HCT116 (cell line): ENCODE data around the gene MAGIX. TPM values are rescaled to one million over a fixed set of nuclear protein-coding genes. Genes with fewer than 3 reads are reported as not detected.

Experiments
- ATAC-seq: fragments of 200-7000 bp; cut with Tn5 transposase; 2 replicates; pipeline ENCODE4 v1.9.1; 2020; ENCODE audit warnings: mild to moderate bottlenecking, moderate library complexity
- BruUV-seq: library from RNA; stranded (reverse); fragments of 400-500 nt; replicated peaks from 2 replicates; lab custom pipeline; 2021; lab: Mats Ljungman, UMichigan
- CTCF ChIA-PET: fragments of 300-600 bp; sonication (Branson Sonifier 250); formaldehyde crosslinking; loops from one replicate; lab custom pipeline; 2021; ENCODE audit warnings: antibody characterized with exemption; lab: Charles Lee
- POLR2A ChIA-PET: fragments of 300-600, 350-600 bp; sonication (Branson Sonifier 250); formaldehyde crosslinking; loops from one replicate; lab custom pipeline; 2021; ENCODE audit warnings: antibody characterized with exemption; lab: Charles Lee
- RAD21 ChIA-PET, 2 experiments: fragments of 300-600 bp; sonication (Branson Sonifier 250); formaldehyde crosslinking; loops; one replicate each; lab custom pipeline; 2023; ENCODE audit warnings: low total read pairs in 2 of 2; ENCODE audit not compliant: uncharacterized antibody in 2 of 2, unreplicated experiment in 2 of 2, low non-redundant PET in 1 of 2; lab: Charles Lee
- DNase-seq: peaks from one replicate; pipeline ENCODE4 v3.0.0-alpha.2; 2010; ENCODE audit warnings: low read depth, low spot score
- H2AFZ ChIP-seq: fragments of 200-600 bp; shearing (Covaris generic), sonication (generic); 2 replicates; pipeline ENCODE4 v1.6.1; 2017; ENCODE audit warnings: low read depth, mixed run types, mixed read lengths, antibody characterized with exemption, low read length; ENCODE audit not compliant: poor library complexity, severe bottlenecking
- H3K27ac ChIP-seq: 2 replicates; pipeline ENCODE4 v1.5.1; 2012; ENCODE audit warnings: low read depth, low read length
- H3K27me3 ChIP-seq: fragments of 200-600 bp; sonication (generic); 2 replicates; pipeline ENCODE4 v1.6.1; 2016; ENCODE audit warnings: mixed run types, low read length, mixed read lengths; ENCODE audit not compliant: insufficient read depth
- H3K36me3 ChIP-seq, 2 experiments: fragments of 200-500 bp in 1 of 2; fragments of 200-600 bp in 1 of 2; sonication (Bioruptor generic) in 1 of 2; sonication (generic) in 1 of 2; 2 replicates each; pipeline versions ENCODE4 v1.5.1 to v1.6.1; 2014 to 2016; ENCODE audit warnings: low read length in 2 of 2, inconsistent platforms in 1 of 2, mixed read lengths in 1 of 2, mixed run types in 1 of 2; ENCODE audit not compliant: insufficient read depth in 2 of 2, control insufficient read depth in 1 of 2
- H3K4me1 ChIP-seq, 2 experiments: fragments of 200-600 bp in 1 of 2; sonication (generic) in 1 of 2; 2 replicates each; pipeline versions ENCODE4 v1.5.1 to v1.6.1; 2012 to 2017; ENCODE audit warnings: low read length in 2 of 2, inconsistent platforms in 1 of 2, mild to moderate bottlenecking in 1 of 2, mixed read lengths in 1 of 2, mixed run types in 1 of 2, moderate library complexity in 1 of 2; ENCODE audit not compliant: insufficient read depth in 2 of 2, control insufficient read depth in 1 of 2
- H3K4me2 ChIP-seq: fragments of 200-600 bp; sonication (generic); 2 replicates; pipeline ENCODE4 v1.6.1; 2017; ENCODE audit warnings: mixed run types, low read length, mixed read lengths
- H3K4me3 ChIP-seq, 2 experiments: fragments of 200-600 bp in 1 of 2; sonication (generic) in 1 of 2; replicated peaks in 1 of 2; 2 replicates each; pipeline ENCODE4 v1.5.1; 2011 to 2016; ENCODE audit warnings: low read length in 2 of 2, control low read depth in 1 of 2, low read depth in 1 of 2, mild to moderate bottlenecking in 1 of 2, mixed read lengths in 1 of 2, mixed run types in 1 of 2
- H3K79me2 ChIP-seq: fragments of 200-600 bp; sonication (generic); 2 replicates; pipeline ENCODE4 v1.6.1; 2017; ENCODE audit warnings: mild to moderate bottlenecking, mixed run types, low read length, moderate library complexity, mixed read lengths; ENCODE audit not compliant: insufficient read depth
- H3K9ac ChIP-seq: fragments of 200-600 bp; sonication (generic); 2 replicates; pipeline ENCODE4 v1.6.1; 2016; ENCODE audit warnings: low read length, mixed read lengths
- H3K9me2 ChIP-seq: fragments of 200-600 bp; sonication (generic), shearing (Covaris generic); 2 replicates; pipeline ENCODE4 v1.6.1; 2017; ENCODE audit warnings: mixed run types, mild to moderate bottlenecking, moderate library complexity; ENCODE audit not compliant: insufficient read depth
- H3K9me3 ChIP-seq, 2 experiments: fragments of 200-500 bp in 1 of 2; fragments of 200-600 bp in 1 of 2; sonication (Bioruptor generic) in 1 of 2; sonication (generic) in 1 of 2; 2 replicates each; pipeline ENCODE4 v1.6.1; 2014 to 2017; ENCODE audit warnings: low read length in 2 of 2, mixed read lengths in 2 of 2, inconsistent platforms in 1 of 2, low read depth in 1 of 2, mild to moderate bottlenecking in 1 of 2, mixed run types in 1 of 2, moderate library complexity in 1 of 2; ENCODE audit not compliant: control insufficient read depth in 1 of 2, insufficient read depth in 1 of 2
- H4K20me1 ChIP-seq: fragments of 200-600 bp; sonication (generic), shearing (Covaris generic); 2 replicates; pipeline ENCODE4 v1.6.1; 2017; ENCODE audit warnings: mixed run types, mild to moderate bottlenecking, moderate library complexity; ENCODE audit not compliant: insufficient read depth
- EZH2 ChIP-seq: fragments of 200-600 bp; sonication (generic); IDR thresholded peaks from 2 replicates; pipeline ENCODE4 v1.6.1; 2017; ENCODE audit warnings: antibody characterized with exemption, mixed run types
- EZH2phosphoT487 ChIP-seq: fragments of 200-600 bp; IDR thresholded peaks from 2 replicates; pipeline ENCODE4 v1.6.1; 2018; ENCODE audit warnings: antibody characterized with exemption, borderline replicate concordance
- POLR2AphosphoS5 ChIP-seq: IDR thresholded peaks from 2 replicates; pipeline ENCODE4 v1.6.1; 2011; ENCODE audit warnings: mild to moderate bottlenecking, low read depth, low read length, moderate library complexity
- RAD21 ChIP-seq: IDR thresholded peaks from 2 replicates; pipeline ENCODE4 v1.6.1; 2012; ENCODE audit warnings: low read depth, mild to moderate bottlenecking
- SIN3A ChIP-seq: IDR thresholded peaks from 2 replicates; pipeline ENCODE4 v1.6.1; 2012; ENCODE audit warnings: low read depth
- SP1 ChIP-seq: IDR thresholded peaks from 2 replicates; pipeline ENCODE4 v1.6.1; 2012; ENCODE audit warnings: low read depth
- TCF7L2 ChIP-seq: IDR thresholded peaks from 2 replicates; pipeline ENCODE4 v1.7.0; 2011; ENCODE audit warnings: borderline replicate concordance, inconsistent platforms; ENCODE audit not compliant: insufficient read depth, insufficient read length; ENCODE audit errors: extremely low read depth
- ZFX ChIP-seq: fragments of 450-650 bp; IDR thresholded peaks from 2 replicates; pipeline ENCODE4 v1.6.1; 2017
- ZNF274 ChIP-seq: fragments of 200-500 bp; sonication (Bioruptor generic); IDR thresholded peaks from 2 replicates; pipeline ENCODE4 v1.6.1; 2014; ENCODE audit warnings: mild to moderate bottlenecking, low read depth, low read length, inconsistent platforms
- intact Hi-C: fragments of 100-400 bp; cut with micrococcal nuclease; formaldehyde crosslinking; loops from 2 replicates; pipeline ENCODE4 v1.10.0; 2022
- total RNA-seq: library from RNA; stranded (reverse); gene quantifications from one replicate; pipeline ENCODE4 v1.2.1, GENCODE V29; 2021; ENCODE audit not compliant: unreplicated experiment
- TF ChIP-seq, protein P1 (sequence below): IDR thresholded peaks from 2 replicates; pipeline ENCODE4 v1.6.1; 2012
- TF ChIP-seq, protein P2 (sequence below), 3 experiments: fragments of 200-600 bp in 1 of 3; sonication (generic) in 1 of 3; IDR thresholded peaks in 2 of 3; conservative IDR thresholded peaks in 1 of 3; 2 replicates each; pipeline ENCODE4 v1.5.1; 2012 to 2017; ENCODE audit warnings: low read depth in 2 of 3, low read length in 2 of 3, antibody characterized with exemption in 1 of 3, borderline replicate concordance in 1 of 3, control low read depth in 1 of 3, mild to moderate bottlenecking in 1 of 3, mixed read lengths in 1 of 3, mixed run types in 1 of 3, moderate library complexity in 1 of 3; ENCODE audit not compliant: insufficient read depth in 1 of 3

MAGIX gene
- total RNA-seq, 1 experiment from 2014 or later, result 2.6 TPM

DNA sequence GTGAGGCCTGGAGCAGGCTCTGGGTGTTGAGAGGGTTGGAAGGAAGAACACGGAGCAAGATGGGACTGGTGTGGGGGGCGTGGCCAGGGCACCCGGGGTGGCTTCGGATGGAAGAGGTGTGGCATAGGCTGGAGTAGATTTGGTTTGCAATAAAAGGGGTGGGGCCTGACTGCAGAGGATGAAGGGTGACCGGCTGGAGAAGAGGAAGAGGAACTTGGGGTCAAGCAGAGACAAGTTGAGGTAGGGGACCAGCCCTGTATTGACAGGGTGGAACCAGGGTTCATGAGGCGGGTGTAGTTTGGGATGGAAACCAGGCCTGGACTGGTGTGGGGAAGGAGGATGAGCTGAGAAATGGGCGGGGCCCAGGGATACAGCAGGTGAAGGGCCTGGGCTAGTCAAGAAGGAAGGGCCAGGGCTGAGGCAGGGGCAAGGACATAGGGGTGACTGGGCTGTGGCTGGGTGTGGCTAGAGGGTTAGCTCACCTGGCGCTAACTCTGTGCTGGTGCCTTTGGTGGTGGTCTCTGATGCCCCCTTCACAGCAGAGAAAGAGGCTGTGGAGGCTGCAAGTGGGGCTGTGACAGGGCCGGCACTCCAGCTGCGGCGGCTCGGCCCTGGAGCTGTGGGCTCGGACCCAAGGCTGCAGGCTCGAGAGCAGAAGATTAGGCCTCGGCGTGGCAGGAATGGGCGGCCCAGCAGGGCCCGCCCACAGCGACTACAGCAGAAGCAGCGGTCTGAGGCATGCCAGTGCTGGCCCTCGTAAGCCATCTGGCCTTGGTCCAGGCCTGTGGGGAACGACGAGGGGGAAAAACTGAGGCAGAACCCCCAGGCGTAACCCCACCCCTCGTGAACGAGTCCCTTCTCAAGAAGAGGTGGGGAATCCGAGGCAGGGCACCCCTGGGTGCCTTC lies 14.1 kb downstream of the MAGIX start:
- Histone ChIP-seq H3K27me3 (no peaks in the 10 kb centered on the region), H3K9me2 (no peaks in the 10 kb centered on the region), H2AFZ (no peak overlapping the region), H3K4me1 (peaks cover 9 to 38% of the 10 kb centered on the region in 2 experiments; a peak in 3 of 4 replicates), H3K9me3 (no peaks in the 10 kb centered on the region), H3K4me3 (no peak overlapping the region), H3K9ac (no peak overlapping the region), H3K4me2 (peak overlapping the region; percentile 9; the same call in 1 of the 2 replicates), H3K79me2 (peaks cover 34% of the 10 kb centered on the region), H4K20me1 (no peaks in the 10 kb centered on the region), H3K27ac (peak overlapping the region; percentile 35; the same call in 1 of the 2 replicates), H3K36me3 (peaks cover 4 to 9% of the 10 kb centered on the region in 2 experiments; a peak in 3 of 4 replicates)
- TF ChIP-seq EZH2 (no peak), EZH2phosphoT487 (no peak), TCF7L2 (no peak), ZFX (no peak), POLR2AphosphoS5 (peak; percentile 28; the same call in 1 of the 2 replicates), SP1 (no peak)
- intact Hi-C loops, result no loop called here
- peak; percentile 29; the same call in 1 of the 2 replicates for ATAC-seq
- DNase-seq, result no peak
- ChIA-PET POLR2A (interaction anchor here (0.9 to 1.2 kb wide), 2 partner anchors 10 to 14 kb away, joined by 3 to 4 read pairs; no protein-coding TSS in a partner anchor), RAD21 (no interaction called here), CTCF (interaction anchor here (1.0 kb wide), 1 partner anchor 21 kb away, joined by 3 read pairs; no protein-coding TSS in a partner anchor)
- BruUV-seq, result no TSS peak

DNA sequence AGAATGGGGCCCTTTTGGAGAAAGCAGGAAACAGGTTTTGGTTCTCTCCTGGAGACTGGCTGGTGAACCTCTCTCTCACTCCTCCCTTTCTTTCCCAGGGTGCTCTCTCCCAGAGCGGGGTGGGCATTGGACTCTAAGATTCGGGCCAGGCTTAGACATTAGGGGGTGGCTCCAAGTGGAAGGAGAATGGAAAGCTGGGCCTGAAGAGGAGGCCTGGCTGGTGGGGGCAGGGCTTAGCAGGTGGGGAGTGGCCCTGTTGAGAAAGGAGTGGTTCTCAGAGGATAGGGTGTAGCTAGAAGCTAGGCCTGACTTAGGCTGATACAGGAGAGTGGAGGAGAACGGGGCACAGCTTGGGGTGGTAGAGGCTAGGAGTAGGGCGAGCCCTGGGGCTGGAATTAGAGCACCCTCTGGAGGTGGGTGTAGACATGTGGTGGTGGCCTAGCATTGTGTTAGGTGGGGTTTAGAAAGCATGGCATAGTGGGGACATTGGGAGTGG lies 14.8 kb downstream of the MAGIX start:
- ChIA-PET POLR2A (interaction anchor here (0.9 kb wide), 1 partner anchor 14 kb away, joined by 4 read pairs; no protein-coding TSS in a partner anchor), RAD21 (no interaction called here), CTCF (no interaction called here)
- no TSS peak for BruUV-seq
- ATAC-seq, result peak; percentile 35
- Histone ChIP-seq H3K36me3 (peaks cover 6 to 9% of the 10 kb centered on the region in 2 experiments; a peak in 3 of 4 replicates), H3K9me2 (no peaks in the 10 kb centered on the region), H2AFZ (no peak overlapping the region), H4K20me1 (no peaks in the 10 kb centered on the region), H3K27me3 (no peaks in the 10 kb centered on the region), H3K9me3 (no peaks in the 10 kb centered on the region), H3K4me2 (no peak overlapping the region), H3K27ac (peak overlapping the region; percentile 35; the same call in 1 of the 2 replicates), H3K4me3 (no peak overlapping the region), H3K4me1 (peaks cover 9 to 38% of the 10 kb centered on the region in 2 experiments; a peak in 3 of 4 replicates), H3K9ac (no peak overlapping the region), H3K79me2 (peaks cover 28% of the 10 kb centered on the region)
- DNase-seq, result no peak
- no peak for TF ChIP-seq RAD21
- TF ChIP-seq, protein P1, sequence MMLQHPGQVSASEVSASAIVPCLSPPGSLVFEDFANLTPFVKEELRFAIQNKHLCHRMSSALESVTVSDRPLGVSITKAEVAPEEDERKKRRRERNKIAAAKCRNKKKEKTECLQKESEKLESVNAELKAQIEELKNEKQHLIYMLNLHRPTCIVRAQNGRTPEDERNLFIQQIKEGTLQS, result no peak
- TF ChIP-seq SIN3A, result no peak
- TF ChIP-seq, protein P2, sequence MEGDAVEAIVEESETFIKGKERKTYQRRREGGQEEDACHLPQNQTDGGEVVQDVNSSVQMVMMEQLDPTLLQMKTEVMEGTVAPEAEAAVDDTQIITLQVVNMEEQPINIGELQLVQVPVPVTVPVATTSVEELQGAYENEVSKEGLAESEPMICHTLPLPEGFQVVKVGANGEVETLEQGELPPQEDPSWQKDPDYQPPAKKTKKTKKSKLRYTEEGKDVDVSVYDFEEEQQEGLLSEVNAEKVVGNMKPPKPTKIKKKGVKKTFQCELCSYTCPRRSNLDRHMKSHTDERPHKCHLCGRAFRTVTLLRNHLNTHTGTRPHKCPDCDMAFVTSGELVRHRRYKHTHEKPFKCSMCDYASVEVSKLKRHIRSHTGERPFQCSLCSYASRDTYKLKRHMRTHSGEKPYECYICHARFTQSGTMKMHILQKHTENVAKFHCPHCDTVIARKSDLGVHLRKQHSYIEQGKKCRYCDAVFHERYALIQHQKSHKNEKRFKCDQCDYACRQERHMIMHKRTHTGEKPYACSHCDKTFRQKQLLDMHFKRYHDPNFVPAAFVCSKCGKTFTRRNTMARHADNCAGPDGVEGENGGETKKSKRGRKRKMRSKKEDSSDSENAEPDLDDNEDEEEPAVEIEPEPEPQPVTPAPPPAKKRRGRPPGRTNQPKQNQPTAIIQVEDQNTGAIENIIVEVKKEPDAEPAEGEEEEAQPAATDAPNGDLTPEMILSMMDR (IDR thresholded peaks at IDR 0.05 in 2 of 3, conservative IDR thresholded peaks at IDR 0.05 in 1 of 3; ENCODE audit: borderline replicate concordance in 1 of 3, insufficient read depth in 1 of 3, low read depth in 2 of 3, low read length in 2 of 3), result peak in 2 of 3 experiments; percentile 23; a peak in 2 of 6 replicates
- no peak for TF ChIP-seq ZNF274
- TF ChIP-seq TCF7L2, result no peak
- intact Hi-C loops, result no loop called here
